Muscle of leg (tissue), 11 donors: Measurements from ENCODE around the gene KCND2. TPM values are rescaled to one million over a fixed set of nuclear protein-coding genes. Genes with fewer than 3 reads are reported as not detected.
A peak's percentile ranks its signal among the peaks of the same experiment; 100 is the strongest.

Experiments
- DNase-seq: peaks from one replicate; pipeline ENCODE4 v3.0.0; 2013
- H3K27ac ChIP-seq: one replicate; pipeline ENCODE4 v1.5.1; 2013; ENCODE audit warnings: mild to moderate bottlenecking, low read length, control low read depth
- H3K27me3 ChIP-seq: one replicate; pipeline ENCODE4 v1.6.1; 2013; ENCODE audit warnings: low read length; ENCODE audit not compliant: control insufficient read depth, insufficient read depth
- H3K36me3 ChIP-seq: one replicate; pipeline ENCODE4 v1.6.1; 2013; ENCODE audit warnings: low read length; ENCODE audit not compliant: control insufficient read depth, insufficient read depth
- H3K4me1 ChIP-seq: one replicate; pipeline ENCODE4 v1.6.1; 2013; ENCODE audit warnings: low read length; ENCODE audit not compliant: control insufficient read depth, insufficient read depth
- H3K4me3 ChIP-seq: one replicate; pipeline ENCODE4 v1.5.1; 2013; ENCODE audit warnings: low read length, control low read depth
- H3K9me3 ChIP-seq: replicated peaks from 2 replicates; pipeline ENCODE4 v1.6.1; 2013; ENCODE audit warnings: low read depth, low read length; ENCODE audit not compliant: control insufficient read depth
- WGBS: methylation state at CpG from one replicate; pipeline ENCODE4 v1.1.5; 2013; ENCODE audit warnings: missing lambda C conversion rate; ENCODE audit not compliant: insufficient coverage; 5-methylcytosine and 5-hydroxymethylcytosine counted together
- polyA plus RNA-seq, 8 donors: library from polyadenylated mRNA; unstranded; fragments of 120-200 nt; gene quantifications; one replicate each; pipeline versions ENCODE4 v1.2.1 to v1.2.3, GENCODE V29; 2013; ENCODE audit warnings: inconsistent platforms in 1 of 8, low replicate concordance in 1 of 8; ENCODE audit not compliant: insufficient read length in 8 of 8, insufficient read depth in 1 of 8
- total RNA-seq: library from RNA; stranded (reverse); fragments of 120-200 nt; gene quantifications from one replicate; pipeline ENCODE4 v1.2.4, GENCODE V29; 2013

KCND2 gene
- total and polyA plus RNA-seq, 9 donors = 0.50 to 1.3 (median 0.88) TPM

GRCh38 chr7:120442838-120443237, 169.9 kb downstream of the KCND2 start:
- Histone ChIP-seq H3K36me3 (no peaks in the 10 kb centered on the region), H3K27me3 (no peaks in the 10 kb centered on the region), H3K9me3 (no peaks in the 10 kb centered on the region), H3K4me3 (no peak overlapping the region), H3K27ac (no peak overlapping the region), H3K4me1 (no peaks in the 10 kb centered on the region)
- 67% methylated on average over 1 of the region's 2 CpGs for WGBS
- DNase-seq = no peak

- no peaks in the 10 kb centered on the region for H3K36me3 ChIP-seq
- no peaks in the 10 kb centered on the region for H3K27me3 ChIP-seq
- no peak for DNase-seq
- WGBS = no CpG with 5 or more reads among the region's 1 CpG
- no peaks in the 10 kb centered on the region for H3K9me3 ChIP-seq
- H3K4me3 ChIP-seq = no peak overlapping the region
- H3K4me1 ChIP-seq = no peaks in the 10 kb centered on the region
- H3K27ac ChIP-seq = no peak overlapping the region
Observed at GRCh38 chr7:120444650-120445049, 171.7 kb downstream of the KCND2 start.

- no peak for DNase-seq
- H3K36me3 ChIP-seq = no peaks in the 10 kb centered on the region
- H3K4me3 ChIP-seq = no peak overlapping the region
- no peaks in the 10 kb centered on the region for H3K27me3 ChIP-seq
- no CpG with 5 or more reads among the region's 2 CpGs for WGBS
- no peak overlapping the region for H3K27ac ChIP-seq
- no peaks in the 10 kb centered on the region for H3K9me3 ChIP-seq
- H3K4me1 ChIP-seq = no peaks in the 10 kb centered on the region
Observed at GRCh38 chr7:120445276-120445675, 172.3 kb downstream of the KCND2 start.

- Histone ChIP-seq H3K9me3 (peaks cover 6% of the 10 kb centered on the region), H3K4me3 (no peak overlapping the region), H3K27ac (no peak overlapping the region), H3K27me3 (no peaks in the 10 kb centered on the region), H3K36me3 (no peaks in the 10 kb centered on the region), H3K4me1 (no peaks in the 10 kb centered on the region)
- 93% methylated on average over 7 of the region's 7 CpGs for WGBS
- no peak for DNase-seq
Observed at GRCh38 chr7:120452665-120453064, 179.7 kb downstream of the KCND2 start.

- Histone ChIP-seq H3K27me3 (no peaks in the 10 kb centered on the region), H3K36me3 (no peaks in the 10 kb centered on the region), H3K9me3 (peaks cover 6% of the 10 kb centered on the region), H3K27ac (no peak overlapping the region), H3K4me1 (no peaks in the 10 kb centered on the region), H3K4me3 (no peak overlapping the region)
- DNase-seq = no peak
- WGBS = no CpG with 5 or more reads among the region's 1 CpG
Observed at GRCh38 chr7:120456699-120457098, 183.7 kb downstream of the KCND2 start.

- Histone ChIP-seq H3K36me3 (no peaks in the 10 kb centered on the region), H3K27ac (no peak overlapping the region), H3K4me1 (no peaks in the 10 kb centered on the region), H3K27me3 (no peaks in the 10 kb centered on the region), H3K4me3 (no peak overlapping the region), H3K9me3 (peaks cover 6% of the 10 kb centered on the region)
- 61% methylated on average over 2 of the region's 2 CpGs for WGBS
- no peak for DNase-seq
Observed at GRCh38 chr7:120460949-120461348, 188.0 kb downstream of the KCND2 start.

GRCh38 chr7:120462991-120463390, 190.0 kb downstream of the KCND2 start:
- no peaks in the 10 kb centered on the region for H3K36me3 ChIP-seq
- WGBS = no CpG with 5 or more reads among the region's 2 CpGs
- H3K4me1 ChIP-seq = no peaks in the 10 kb centered on the region
- no peaks in the 10 kb centered on the region for H3K9me3 ChIP-seq
- DNase-seq = peak; percentile 2
- no peak overlapping the region for H3K27ac ChIP-seq
- no peak overlapping the region for H3K4me3 ChIP-seq
- H3K27me3 ChIP-seq = no peaks in the 10 kb centered on the region

- Histone ChIP-seq H3K4me3 (no peak overlapping the region), H3K27ac (no peak overlapping the region), H3K4me1 (no peaks in the 10 kb centered on the region), H3K9me3 (no peaks in the 10 kb centered on the region), H3K36me3 (no peaks in the 10 kb centered on the region), H3K27me3 (no peaks in the 10 kb centered on the region)
- no CpG with 5 or more reads among the region's 4 CpGs for WGBS
- no peak for DNase-seq
Observed at GRCh38 chr7:120464104-120464503, 191.1 kb downstream of the KCND2 start.

- Histone ChIP-seq H3K36me3 (no peaks in the 10 kb centered on the region), H3K27ac (no peak overlapping the region), H3K4me1 (no peaks in the 10 kb centered on the region), H3K4me3 (no peak overlapping the region), H3K9me3 (no peaks in the 10 kb centered on the region), H3K27me3 (no peaks in the 10 kb centered on the region)
- DNase-seq = no peak
- no CpG with 5 or more reads among the region's 3 CpGs for WGBS
Observed at GRCh38 chr7:120467676-120468075, 194.7 kb downstream of the KCND2 start.

GRCh38 chr7:120468611-120469010, 195.6 kb downstream of the KCND2 start:
- Histone ChIP-seq H3K27ac (no peak overlapping the region), H3K9me3 (no peaks in the 10 kb centered on the region), H3K27me3 (no peaks in the 10 kb centered on the region), H3K4me1 (no peaks in the 10 kb centered on the region), H3K4me3 (no peak overlapping the region), H3K36me3 (no peaks in the 10 kb centered on the region)
- peak; percentile 16 for DNase-seq
- WGBS = 0% methylated on average over 1 of the region's 3 CpGs

GRCh38 chr7:120472892-120473291, 199.9 kb downstream of the KCND2 start:
- Histone ChIP-seq H3K9me3 (no peaks in the 10 kb centered on the region), H3K4me1 (no peaks in the 10 kb centered on the region), H3K27me3 (no peaks in the 10 kb centered on the region), H3K27ac (no peak overlapping the region), H3K4me3 (no peak overlapping the region), H3K36me3 (no peaks in the 10 kb centered on the region)
- WGBS = 86% methylated on average over 1 of the region's 3 CpGs
- no peak for DNase-seq
